GM21423 (cell line): ENCODE measurements around the gene SSPN.

Source experiments
- ATAC-seq: cut with Tn5 transposase; IDR thresholded peaks from one replicate; pipeline ENCODE4 v1.9.1; 2021; ENCODE audit warnings: mild to moderate bottlenecking, moderate library complexity; ENCODE audit not compliant: unreplicated experiment

SSPN gene, protein sequence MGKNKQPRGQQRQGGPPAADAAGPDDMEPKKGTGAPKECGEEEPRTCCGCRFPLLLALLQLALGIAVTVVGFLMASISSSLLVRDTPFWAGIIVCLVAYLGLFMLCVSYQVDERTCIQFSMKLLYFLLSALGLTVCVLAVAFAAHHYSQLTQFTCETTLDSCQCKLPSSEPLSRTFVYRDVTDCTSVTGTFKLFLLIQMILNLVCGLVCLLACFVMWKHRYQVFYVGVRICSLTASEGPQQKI

DNA sequence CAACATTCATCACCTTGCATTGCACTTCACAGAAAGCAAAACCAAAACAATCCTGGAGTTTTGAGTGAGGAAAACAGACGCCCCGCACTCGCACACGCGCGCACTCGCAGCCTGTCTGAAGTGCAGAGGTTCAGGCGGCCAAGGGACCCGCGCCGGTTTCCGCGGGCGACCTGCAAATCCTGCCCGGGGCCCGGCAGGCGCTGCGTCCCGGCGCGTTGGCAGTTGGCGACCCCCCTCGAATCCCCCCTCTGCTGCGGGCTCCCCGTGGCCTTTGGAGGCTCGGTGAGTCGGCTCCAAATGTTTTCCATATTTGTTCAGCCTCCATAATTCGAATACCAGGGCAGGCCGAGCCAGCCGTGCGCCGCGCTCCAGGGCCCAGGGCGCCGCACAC is at the start of gene SSPN:
SSPN (plus strand) TSS at position 324 of the 391 bp plus-strand sequence. CDS start 100 bp downstream, outside the sequence.
- ATAC-seq = no peak

DNA sequence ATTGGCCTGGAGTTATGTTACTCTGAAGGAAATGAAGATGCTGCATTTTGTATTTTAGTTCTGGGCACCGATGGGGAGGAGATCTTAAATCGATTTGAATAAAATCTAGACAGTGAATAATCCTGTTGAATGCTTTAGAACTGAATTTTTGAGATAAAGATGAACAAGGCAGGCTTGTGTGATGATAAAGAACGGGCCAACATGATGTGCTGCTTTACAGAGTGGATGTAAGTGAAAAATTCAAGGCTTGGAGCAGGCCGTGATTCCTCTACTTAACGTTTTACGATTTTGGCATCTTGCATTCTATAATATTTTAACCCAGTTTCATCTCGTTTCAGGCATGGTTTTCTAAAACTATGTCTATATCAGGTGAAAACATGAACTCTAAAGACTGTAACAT is 47.1 kb upstream of the SSPN start:
- ATAC-seq = no peak

DNA sequence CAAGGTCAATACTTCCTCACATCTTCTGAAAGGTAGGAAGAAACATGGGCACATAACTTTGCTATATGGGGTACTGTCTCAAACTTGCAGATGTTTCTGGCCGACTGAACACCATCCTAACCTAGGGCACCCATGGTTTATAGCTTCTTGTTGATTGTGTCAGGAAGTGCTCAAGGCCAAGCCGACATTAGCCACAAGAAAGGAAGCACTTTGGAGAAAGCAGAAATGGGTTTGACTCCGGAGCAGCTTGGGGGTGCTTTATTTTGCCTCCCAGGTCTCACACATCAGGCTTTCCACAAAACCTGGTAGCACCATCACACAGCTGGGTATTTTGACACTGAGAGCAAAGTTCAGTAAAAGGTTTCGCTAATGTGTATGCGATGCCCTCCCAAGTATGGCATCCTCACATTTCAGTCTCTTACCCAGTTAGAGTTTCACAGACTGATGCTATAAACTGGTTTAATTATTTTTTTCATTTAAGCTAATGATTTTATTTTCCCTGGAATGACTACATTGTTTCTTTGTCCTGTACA is 45.3 kb upstream of the SSPN start:
- ATAC-seq = no peak

DNA sequence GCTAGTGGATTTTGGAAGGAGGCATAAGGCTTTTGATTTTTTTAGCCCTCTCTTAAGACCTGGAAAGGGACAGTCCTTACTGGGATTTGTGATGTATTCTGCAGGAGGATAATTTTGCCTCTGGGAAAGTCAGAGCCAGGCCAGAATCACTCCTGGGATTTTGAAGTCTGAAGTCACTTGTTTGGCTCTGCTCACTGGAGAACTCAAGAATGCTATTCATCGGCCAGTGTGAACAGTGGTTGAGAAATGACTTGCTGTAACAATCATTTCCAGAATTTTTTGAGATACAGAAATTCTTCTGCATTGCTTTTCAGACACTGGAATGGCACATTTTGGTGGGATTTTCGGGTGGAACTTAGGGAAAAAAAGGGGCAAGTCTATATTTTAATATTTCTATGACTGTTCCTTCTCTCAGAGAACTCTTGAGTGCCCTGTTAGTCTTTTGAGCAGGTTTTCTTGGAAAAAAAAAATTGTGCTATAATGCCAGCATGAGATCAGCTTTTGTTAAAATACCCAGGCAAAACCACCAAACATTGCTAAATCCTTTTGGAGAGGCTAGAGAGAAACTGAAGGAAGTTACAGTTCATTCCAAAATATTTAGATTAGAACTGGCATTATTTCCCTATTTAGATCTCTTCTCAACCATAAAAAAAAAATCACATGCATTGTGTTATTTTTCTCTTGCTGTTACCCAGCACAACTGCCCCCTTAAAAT is 44.5 kb upstream of the SSPN start:
- ATAC-seq = no peak

DNA sequence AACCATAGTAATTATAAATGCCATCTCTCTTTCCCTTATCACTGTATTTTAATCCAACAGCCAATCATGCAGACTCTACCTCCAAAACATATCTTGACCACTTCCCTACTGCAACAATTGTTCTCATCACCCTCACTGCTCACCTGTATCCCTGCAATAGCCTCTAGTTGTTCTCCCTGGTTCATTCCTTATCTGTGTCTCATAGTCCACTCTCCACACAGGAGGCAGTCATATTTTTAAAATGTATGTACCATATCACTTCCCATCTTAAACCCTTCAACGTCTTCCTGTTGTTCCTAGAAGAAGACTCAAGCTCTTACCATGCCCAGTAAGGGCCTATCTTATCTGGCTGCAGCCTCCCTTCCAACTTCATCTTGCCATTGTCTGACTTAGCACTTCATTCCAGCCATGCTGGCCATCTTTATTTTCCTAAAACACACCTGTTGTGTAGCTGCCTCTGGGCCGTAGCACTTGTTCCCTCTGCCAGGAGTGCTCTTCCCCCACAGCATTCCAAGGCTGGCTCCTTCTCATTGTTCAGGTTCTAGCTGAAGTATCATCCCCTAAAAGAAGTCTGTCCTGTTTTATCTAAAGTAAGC is 42.8 kb upstream of the SSPN start:
- ATAC-seq = no peak

DNA sequence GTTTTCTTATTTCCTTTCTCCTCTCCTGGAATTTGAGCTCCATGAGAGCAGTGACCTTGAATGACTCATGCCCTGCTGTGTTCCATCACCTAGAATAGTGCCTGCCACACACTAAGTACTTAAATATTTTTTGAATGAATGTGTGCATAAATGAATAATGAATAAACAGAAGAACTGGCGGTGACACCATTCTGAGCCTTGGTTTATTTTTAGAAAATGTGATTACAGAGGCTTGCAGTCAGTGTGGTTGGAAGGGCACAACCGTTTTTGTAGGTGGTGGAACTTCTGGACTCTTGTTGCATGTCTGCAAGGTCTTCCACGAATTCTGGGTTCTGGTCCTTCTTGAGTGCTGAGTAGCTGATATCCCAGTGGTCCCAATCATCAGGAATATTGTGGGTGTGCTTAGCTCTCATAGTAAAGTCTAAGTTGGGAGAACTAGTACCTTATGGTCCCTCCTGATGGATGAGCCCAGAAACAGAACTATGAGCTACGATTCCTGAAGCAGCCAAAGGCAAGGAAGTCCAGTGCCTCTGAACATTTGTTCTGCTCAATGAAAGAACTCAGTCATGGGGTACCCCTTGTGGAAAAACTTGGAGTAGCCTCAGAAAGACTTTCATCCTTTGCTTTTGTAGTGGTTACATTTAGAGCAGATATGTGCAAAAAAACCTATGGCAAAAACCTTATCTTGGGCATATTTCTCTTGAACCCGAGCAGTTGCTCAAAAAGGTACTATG is 41.8 kb upstream of the SSPN start:
- ATAC-seq = no peak

DNA sequence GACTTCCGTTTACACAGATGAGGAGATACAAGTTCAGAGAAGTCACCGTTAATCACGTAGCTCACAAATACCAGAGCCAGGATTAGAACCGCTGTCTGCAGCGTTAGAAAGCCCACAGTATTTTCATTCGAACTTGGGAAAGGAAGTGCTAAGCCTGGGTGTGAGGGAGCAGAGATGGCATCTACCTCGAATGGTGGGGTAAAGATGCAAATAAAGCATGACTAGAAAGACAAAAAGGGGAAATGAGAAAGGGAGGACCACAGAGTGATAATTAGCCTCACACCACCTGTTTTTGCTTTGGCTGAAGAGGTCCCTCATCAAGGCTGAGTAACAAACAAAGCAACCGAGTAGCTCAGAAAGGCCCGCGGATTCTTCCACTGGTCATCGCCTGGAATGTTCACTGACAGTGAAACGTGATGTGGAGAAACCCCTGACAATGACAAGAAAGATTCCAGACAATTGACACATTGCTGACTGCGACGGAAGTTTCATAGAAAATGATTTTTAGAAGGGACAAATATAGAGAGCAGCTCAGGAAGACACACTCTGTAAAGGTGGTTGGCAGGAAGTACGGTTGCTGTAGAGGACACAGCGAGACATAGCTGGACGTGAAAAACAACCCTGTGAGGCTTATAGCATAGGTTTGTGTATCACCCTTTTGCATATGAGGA is 39.0 kb upstream of the SSPN start:
- peak; percentile 82 for ATAC-seq

DNA sequence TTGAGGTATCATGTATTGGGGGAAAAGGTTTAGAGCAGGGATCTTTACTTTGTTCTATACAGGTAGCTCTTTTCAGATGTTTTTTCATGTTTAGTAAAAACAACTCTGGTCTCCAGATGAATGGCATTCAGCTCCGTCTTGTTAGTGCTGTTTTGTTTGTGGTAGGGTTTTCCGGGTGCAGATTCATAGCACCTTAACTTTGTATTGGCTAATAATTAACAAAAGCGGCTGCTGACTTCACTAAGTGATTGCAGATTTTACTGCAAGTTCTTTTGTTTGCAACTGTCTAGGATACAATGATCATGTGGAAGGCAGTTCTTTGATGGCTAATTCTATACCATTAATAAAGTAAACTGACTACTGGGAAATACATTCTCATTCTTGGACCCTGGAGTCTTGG is 38.4 kb upstream of the SSPN start:
- ATAC-seq = peak; percentile 24

DNA sequence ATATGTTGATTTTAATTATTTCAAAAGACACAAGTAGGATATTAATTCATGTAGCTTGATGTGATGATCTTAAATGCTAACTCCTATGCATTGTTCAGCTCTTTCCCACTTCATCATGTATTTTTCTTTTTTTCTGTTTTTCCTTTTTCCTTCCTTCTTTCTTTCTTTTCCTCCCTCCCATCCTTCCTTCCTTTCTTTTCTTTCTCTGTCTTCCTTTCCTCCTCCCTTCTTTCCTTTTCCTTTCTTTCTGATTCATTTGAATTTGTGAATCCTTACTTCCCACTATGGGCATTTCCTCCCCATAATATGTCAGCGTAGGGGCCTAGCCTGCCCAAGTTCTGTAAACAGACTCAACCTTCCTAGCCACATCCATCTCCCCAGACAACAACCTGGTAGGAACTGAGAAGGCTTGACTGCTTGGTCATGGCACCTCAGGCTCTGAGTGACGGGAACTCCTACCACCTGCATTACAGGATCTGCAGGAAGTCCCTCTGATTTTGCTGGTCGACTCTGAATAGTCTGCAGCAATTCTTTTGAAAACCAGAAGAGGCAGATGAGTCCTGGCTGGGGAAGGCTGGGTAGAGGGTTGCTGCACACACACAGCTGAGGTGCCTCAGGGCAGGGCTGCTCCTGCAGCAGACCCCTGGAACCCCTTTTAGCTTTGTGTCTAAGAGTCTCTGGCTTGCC is 37.2 kb upstream of the SSPN start:
- ATAC-seq = no peak

DNA sequence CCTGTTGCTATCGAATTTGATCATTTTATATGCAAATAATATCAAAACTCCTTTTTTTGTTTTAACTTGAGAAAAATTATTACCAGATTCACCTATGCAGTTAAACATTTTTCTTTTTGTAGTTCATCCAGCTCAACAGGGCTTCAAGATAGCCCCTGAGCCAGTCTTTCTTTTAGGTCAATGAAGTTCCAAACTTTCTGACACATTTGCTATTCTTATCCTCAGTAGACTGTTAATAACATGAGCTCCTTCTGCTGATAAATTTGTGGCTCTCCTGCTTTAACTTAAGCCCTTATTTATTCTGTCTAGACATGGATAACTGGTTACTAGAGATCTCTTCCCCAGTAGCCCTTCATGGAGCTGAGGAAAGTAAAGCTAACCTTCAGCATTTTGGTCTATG is 33.2 kb upstream of the SSPN start:
- no peak for ATAC-seq

DNA sequence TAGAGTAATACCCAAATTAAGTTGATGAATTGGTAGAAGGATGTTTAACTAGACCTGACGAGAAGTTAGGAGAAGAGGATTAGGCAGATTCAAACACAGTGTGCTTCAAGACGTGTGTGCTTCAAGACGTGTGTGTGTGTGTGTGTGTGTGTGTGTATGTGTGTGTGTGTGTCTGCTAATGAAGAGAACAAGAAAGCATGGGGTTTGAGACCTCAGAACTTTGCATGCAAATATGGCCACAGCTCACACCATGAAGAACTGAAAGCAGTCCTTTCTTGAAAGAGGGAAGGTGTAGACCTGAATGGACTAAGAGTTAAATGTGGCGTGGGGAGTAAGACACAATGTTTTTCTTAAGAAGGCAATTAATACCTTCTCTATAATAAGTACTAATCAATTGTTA is 32.5 kb upstream of the SSPN start:
- ATAC-seq = peak; percentile 88

DNA sequence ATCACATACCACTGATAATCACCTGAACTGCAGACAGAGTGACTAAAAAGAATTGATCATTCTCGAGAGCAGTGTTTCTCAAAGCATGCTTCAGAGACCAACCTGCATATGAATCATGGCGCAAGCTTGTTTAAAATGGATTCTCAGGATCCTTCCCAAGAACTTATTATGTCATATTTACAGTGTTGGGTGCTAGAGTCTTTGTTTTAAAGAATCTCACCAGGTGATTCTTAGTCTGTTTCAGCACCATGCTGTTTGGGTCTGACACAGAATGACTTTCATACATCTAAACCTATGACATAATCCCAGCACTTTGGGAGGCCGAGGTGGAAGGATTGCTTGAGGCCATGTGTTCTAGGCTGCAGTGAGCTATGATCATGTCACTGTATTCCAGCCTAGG is 31.3 kb upstream of the SSPN start:
- no peak for ATAC-seq

DNA sequence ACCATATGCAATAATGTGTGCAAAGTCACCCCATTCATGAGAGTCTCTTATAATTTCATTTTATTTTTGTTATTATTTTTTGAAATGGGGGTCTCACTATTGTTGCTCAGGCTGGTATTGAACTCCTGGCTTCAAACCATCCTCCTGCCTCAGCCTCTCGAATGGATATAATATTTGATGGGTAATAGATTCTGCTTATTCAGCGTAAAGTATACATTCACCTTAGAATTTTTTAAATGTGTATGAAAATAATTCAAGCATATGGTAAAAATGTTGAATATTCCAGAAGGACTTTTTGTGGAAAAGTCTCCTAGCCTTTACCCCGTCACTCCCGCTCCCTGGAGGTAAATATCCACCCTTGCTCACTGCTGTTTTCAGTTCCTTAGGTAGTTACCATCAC is 23.4 kb upstream of the SSPN start:
- no peak for ATAC-seq

DNA sequence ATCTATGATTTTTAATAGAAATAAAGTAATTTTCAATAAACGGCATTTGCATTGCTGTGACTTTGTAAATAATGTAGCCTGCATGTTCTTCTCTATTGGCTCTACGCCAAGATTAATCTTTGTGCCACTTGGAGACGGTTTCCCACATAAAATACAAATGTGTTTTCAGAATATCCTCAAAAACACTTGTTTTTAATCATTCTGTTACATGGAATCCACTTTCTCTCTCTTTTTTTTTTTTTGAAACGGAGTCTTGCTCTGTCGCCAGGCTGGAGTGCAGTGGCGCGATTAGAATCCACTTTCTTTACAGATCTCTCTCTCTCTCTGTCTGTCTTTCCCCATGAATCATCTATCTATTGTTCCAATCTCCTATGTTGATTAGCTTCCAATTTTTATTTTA is 22.8 kb upstream of the SSPN start:
- ATAC-seq = no peak

DNA sequence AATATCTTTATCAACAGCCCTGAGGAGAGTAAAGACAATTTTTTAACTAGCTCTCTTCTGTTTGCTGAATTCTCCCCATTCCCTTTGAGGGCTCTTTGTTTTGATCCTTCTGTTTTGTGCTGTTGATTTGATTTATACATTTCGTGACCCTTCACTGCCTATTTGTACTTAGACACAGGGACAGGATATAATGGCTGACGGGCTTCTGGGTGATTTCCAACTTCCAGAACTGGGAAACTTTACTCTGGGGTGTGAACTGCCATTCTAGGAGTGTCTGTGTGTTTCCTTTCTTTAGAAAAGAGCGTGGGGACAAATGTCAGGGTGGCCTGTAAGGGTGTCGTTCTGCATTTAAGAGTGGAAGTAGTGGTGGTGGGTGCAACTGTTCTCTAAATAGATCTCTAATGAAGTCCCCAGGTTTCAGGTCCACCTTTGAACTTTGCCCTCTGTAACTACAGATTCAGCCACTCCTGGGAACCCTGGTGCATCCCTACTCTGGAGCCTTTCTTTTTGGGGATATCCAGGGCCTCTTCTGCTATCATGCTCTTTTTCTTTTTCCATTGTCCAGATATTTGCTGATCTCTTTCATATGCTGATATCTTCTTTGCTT is 22.3 kb upstream of the SSPN start:
- no peak for ATAC-seq

DNA sequence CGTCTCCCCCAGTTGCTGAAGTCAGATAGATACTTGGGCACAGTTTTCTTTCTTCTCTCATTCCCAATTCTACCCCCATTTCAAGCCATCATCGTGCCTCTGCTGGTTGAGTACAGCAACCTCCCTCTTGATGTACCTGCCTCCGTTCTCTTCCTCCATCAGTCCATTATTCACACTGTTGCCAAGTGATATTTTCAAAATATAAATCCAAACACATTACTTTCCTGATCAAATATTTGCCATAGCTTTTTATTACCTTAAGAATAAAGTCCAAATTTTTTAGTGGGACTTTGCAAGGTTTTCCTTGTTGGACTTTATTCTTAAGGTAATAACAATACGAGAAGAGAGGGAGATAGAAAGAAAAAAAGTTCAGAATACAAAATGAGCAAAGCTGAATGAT is 18.6 kb upstream of the SSPN start:
- ATAC-seq = no peak

DNA sequence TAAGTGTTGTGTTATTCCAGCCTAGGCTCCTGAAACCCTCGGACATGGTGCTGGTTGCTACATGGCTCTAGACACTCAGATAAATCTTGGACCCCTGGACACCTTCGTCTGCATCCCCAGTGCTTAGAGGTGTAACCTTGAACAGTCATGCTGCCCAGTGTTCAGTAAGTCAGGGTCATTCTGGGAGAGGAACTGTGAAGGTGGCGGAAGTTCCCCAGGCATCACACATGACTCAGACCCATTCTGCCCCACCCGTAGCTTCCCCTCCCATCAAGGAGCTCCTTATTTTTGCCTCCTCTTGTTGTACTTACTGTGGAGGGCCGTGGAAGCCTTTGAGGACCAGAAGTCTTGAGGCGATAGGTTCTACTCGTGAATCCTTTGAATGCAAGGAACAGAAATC is 18.1 kb upstream of the SSPN start:
- no peak for ATAC-seq

DNA sequence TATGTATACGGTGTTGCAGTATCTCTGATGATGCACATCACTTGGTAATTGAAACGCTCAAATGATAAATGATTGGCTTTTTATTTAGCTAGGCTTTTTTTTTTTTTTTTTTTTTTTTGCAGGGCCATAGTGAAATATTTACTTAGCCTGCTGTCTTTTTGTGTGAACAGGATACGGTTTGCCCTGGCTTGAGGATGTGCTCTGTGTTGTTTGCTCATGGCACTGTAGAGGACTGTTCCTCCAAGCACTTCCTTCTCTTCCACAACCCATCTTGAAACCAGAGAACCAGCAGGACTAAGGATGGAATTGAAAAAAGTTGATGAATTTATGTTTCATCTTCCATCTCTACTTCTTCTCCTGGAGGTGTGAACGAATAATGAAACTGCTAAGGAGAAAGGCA is 15.5 kb upstream of the SSPN start:
- no peak for ATAC-seq

DNA sequence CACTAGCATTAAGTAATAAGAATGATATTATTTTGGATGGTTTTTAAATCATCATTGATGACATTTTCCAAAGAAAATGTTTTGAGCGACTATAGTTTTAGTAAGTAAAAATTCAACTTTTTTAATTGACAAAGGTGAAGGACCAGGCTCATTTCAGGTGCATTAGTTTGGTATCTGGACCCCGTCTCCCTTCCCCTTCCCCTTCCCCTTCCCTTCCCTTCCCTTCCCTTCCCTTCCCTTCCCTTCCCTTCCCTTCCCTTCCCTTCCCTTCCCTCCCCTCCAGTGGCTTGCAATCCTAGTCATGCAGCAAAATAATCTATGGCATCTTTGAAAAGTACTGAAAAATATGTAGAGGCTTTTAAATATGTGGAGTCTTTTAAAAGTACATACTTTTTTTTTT is 13.0 kb upstream of the SSPN start:
- no peak for ATAC-seq
